Peyer's patch (tissue), 4 donors: ENCODE data around the gene VSIG4. TPM values are rescaled to one million over a fixed set of nuclear protein-coding genes. Genes with fewer than 3 reads are reported as not detected.
A peak's percentile ranks its signal among the peaks of the same experiment; 100 is the strongest.

Source experiments
- DNase-seq, 3 donors: peaks; one replicate each; pipeline ENCODE4 v3.0.0-alpha.2; 2017 to 2019
- H3K27ac ChIP-seq, 4 donors: fragments of 200-600 bp; sonication (generic); one replicate each; pipeline ENCODE4 v1.5.1; 2016 to 2019
- H3K27me3 ChIP-seq, 2 donors: fragments of 200-600 bp; sonication (generic); one replicate each; pipeline ENCODE4 v1.5.1; 2019
- H3K36me3 ChIP-seq, 3 donors: fragments of 200-600 bp; sonication (generic); one replicate each; pipeline ENCODE4 v1.5.1; 2016 to 2019
- H3K4me1 ChIP-seq, 4 donors: fragments of 200-600 bp; sonication (generic); one replicate each; pipeline ENCODE4 v1.5.1; 2016 to 2019
- H3K4me3 ChIP-seq, 4 donors: fragments of 200-600 bp; sonication (generic); 1 replicate in 3 of 4; 2 replicates in 1 of 4; pipeline ENCODE4 v1.5.1; 2016 to 2019; ENCODE audit warnings: mild to moderate bottlenecking in 1 of 4
- H3K9me3 ChIP-seq, 4 donors: fragments of 200-600 bp; sonication (generic); one replicate each; pipeline ENCODE4 v1.5.1; 2016 to 2019; ENCODE audit warnings: mild to moderate bottlenecking in 1 of 4
- CTCF ChIP-seq, 6 experiments: fragments of 450-650 bp in 4 of 6; fragments of 200-600 bp in 2 of 6; sonication (generic) in 1 of 6; IDR thresholded peaks; one replicate each; pipeline ENCODE4 v1.5.1; 2017 to 2019; ENCODE audit warnings: antibody characterized with exemption in 6 of 6, mild to moderate bottlenecking in 3 of 6, moderate library complexity in 1 of 6
- POLR2A ChIP-seq, 2 donors: fragments of 450-650 bp; IDR thresholded peaks; one replicate each; pipeline ENCODE4 v1.5.1; 2017; ENCODE audit warnings: antibody characterized with exemption in 2 of 2, mild to moderate bottlenecking in 2 of 2, moderate library complexity in 2 of 2
- total RNA-seq, 4 donors: library from RNA; depleted of rRNA; stranded (reverse); fragments of >200 nt; gene quantifications; one replicate each; pipeline ENCODE4 v1.1.0, GENCODE V29; 2016

The VSIG4 gene
- total RNA-seq, 4 donors from 2014 or later = 15.1 to 51.1 (median 31.3) TPM

- H3K4me1 ChIP-seq = no peaks in the 10 kb centered on the region
- TF ChIP-seq POLR2A (IDR thresholded peaks at IDR 0.05) (no peak), CTCF (IDR thresholded peaks at IDR 0.05) (no peak)
- H3K27me3 ChIP-seq = no peaks in the 10 kb centered on the region
- no peaks in the 10 kb centered on the region for H3K36me3 ChIP-seq
- no peak overlapping the region for H3K27ac ChIP-seq
- DNase-seq = no peak
- no peak overlapping the region for H3K4me3 ChIP-seq
- H3K9me3 ChIP-seq = no peaks in the 10 kb centered on the region
These were observed 15.8 kb downstream of the VSIG4 start for GRCh38 chrX:66024092-66024467.

- DNase-seq = no peak
- Histone ChIP-seq H3K27me3 (no peaks in the 10 kb centered on the region), H3K4me3 (no peak overlapping the region), H3K9me3 (no peaks in the 10 kb centered on the region), H3K36me3 (no peaks in the 10 kb centered on the region), H3K4me1 (no peaks in the 10 kb centered on the region), H3K27ac (peak overlapping the region in 1 of 4 donors; percentile 28)
- TF ChIP-seq POLR2A (IDR thresholded peaks at IDR 0.05) = no peak
- no peak for TF ChIP-seq CTCF (IDR thresholded peaks at IDR 0.05)
These were observed 16.3 kb downstream of the VSIG4 start for GRCh38 chrX:66023385-66024091.

GRCh38 chrX:66022632-66023384 lies 17.1 kb downstream of the VSIG4 start:
- Histone ChIP-seq H3K27ac (no peak overlapping the region), H3K4me3 (no peak overlapping the region), H3K27me3 (no peaks in the 10 kb centered on the region), H3K4me1 (no peaks in the 10 kb centered on the region), H3K36me3 (no peaks in the 10 kb centered on the region), H3K9me3 (no peaks in the 10 kb centered on the region)
- no peak for TF ChIP-seq CTCF (IDR thresholded peaks at IDR 0.05)
- no peak for TF ChIP-seq POLR2A (IDR thresholded peaks at IDR 0.05)
- DNase-seq = no peak

- Histone ChIP-seq H3K4me1 (no peaks in the 10 kb centered on the region), H3K27me3 (no peaks in the 10 kb centered on the region), H3K27ac (peak overlapping the region in 1 of 4 donors; percentile 22), H3K36me3 (no peaks in the 10 kb centered on the region), H3K4me3 (no peak overlapping the region), H3K9me3 (no peaks in the 10 kb centered on the region)
- TF ChIP-seq CTCF (IDR thresholded peaks at IDR 0.05) = no peak
- TF ChIP-seq POLR2A (IDR thresholded peaks at IDR 0.05) = no peak
- no peak for DNase-seq
These were observed 17.9 kb downstream of the VSIG4 start for GRCh38 chrX:66021765-66022631.

GRCh38 chrX:66021401-66021764 lies 18.5 kb downstream of the VSIG4 start:
- no peaks in the 10 kb centered on the region for H3K4me1 ChIP-seq
- H3K4me3 ChIP-seq = no peak overlapping the region
- TF ChIP-seq POLR2A (IDR thresholded peaks at IDR 0.05) = no peak
- no peak for TF ChIP-seq CTCF (IDR thresholded peaks at IDR 0.05)
- H3K27ac ChIP-seq = peak overlapping the region in 1 of 4 donors; percentile 22
- no peak for DNase-seq
- no peaks in the 10 kb centered on the region for H3K9me3 ChIP-seq
- H3K27me3 ChIP-seq = no peaks in the 10 kb centered on the region
- no peaks in the 10 kb centered on the region for H3K36me3 ChIP-seq
